SH-SY5Y (cell line): ENCODE results near the gene AFF3.

Experiments
- GATA2 ChIP-seq: IDR thresholded peaks from 2 replicates; pipeline ENCODE4 v1.6.1; 2011; ENCODE audit warnings: mild to moderate bottlenecking, low read depth, low read length
- GATA3 ChIP-seq: IDR thresholded peaks from 2 replicates; pipeline ENCODE4 v1.6.1; 2011; ENCODE audit warnings: low read depth, mild to moderate bottlenecking, low read length, moderate library complexity

DNA sequence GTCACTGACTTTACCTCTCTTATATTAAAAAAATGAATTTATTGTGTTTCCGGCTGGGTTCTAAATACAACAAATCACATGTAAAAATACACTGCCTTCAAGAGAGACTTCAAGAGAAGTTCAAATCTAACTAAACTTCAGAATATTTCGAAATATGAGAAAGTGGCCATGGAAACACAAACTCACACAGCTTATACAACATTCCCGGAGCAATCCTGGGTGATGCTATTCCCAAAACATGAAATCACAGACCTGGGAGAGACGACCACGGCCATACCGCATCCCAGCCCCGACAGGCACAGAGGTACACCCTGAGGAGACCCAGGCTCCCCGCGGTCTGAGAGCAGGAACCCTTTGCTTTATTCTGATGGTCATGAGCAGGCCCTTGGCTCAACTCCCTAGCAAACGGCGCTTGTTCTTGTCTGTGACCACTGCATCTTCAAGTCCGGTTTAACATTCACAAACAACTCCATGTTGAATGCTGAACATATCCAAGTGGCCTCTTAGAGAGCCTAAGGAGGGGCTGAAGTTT, 467.2 kb downstream of the AFF3 start:
- no peak for TF ChIP-seq GATA3
- TF ChIP-seq GATA2, result no peak
